Calu3 (cell line): ENCODE data around the gene RIN3. TPM values are rescaled to one million over a fixed set of nuclear protein-coding genes. Genes with fewer than 3 reads are reported as not detected.

Experiments used
- BruUV-seq: library from RNA; stranded (reverse); fragments of 400-500 nt; replicated peaks from 2 replicates; lab custom pipeline; 2021; lab: Mats Ljungman, UMichigan
- CTCF ChIA-PET: fragments of 300-600 bp; sonication (Branson Sonifier 250); formaldehyde crosslinking; loops from one replicate; lab custom pipeline; 2022; ENCODE audit warnings: antibody characterized with exemption; lab: Charles Lee
- DNase-seq: peaks from one replicate; pipeline ENCODE4 v3.0.0; 2022
- H3K27ac Mint-ChIP-seq: one replicate; pipeline ENCODE4 v1.8.0; 2022; ENCODE audit warnings: mixed read lengths; ENCODE audit not compliant: unreplicated experiment
- H3K27me3 Mint-ChIP-seq: one replicate; pipeline ENCODE4 v1.8.0; 2022; ENCODE audit warnings: mixed read lengths; ENCODE audit not compliant: unreplicated experiment
- H3K36me3 Mint-ChIP-seq: one replicate; pipeline ENCODE4 v1.8.0; 2022; ENCODE audit warnings: mild to moderate bottlenecking, moderate library complexity, mixed read lengths; ENCODE audit not compliant: insufficient read depth, unreplicated experiment
- H3K4me1 Mint-ChIP-seq: one replicate; pipeline ENCODE4 v1.8.0; 2022; ENCODE audit warnings: mild to moderate bottlenecking, low read depth, mixed read lengths; ENCODE audit not compliant: unreplicated experiment
- H3K4me3 Mint-ChIP-seq: one replicate; pipeline ENCODE4 v1.8.0; 2022; ENCODE audit warnings: mild to moderate bottlenecking, low read depth, moderate library complexity, mixed read lengths; ENCODE audit not compliant: unreplicated experiment
- H3K9me3 Mint-ChIP-seq: one replicate; pipeline ENCODE4 v1.8.0; 2022; ENCODE audit warnings: low read depth, mixed read lengths; ENCODE audit not compliant: unreplicated experiment
- intact Hi-C: fragments of 100-400 bp; cut with micrococcal nuclease; formaldehyde crosslinking; loops from one replicate; pipeline ENCODE4 v1.10.0; 2022; ENCODE audit not compliant: unreplicated experiment
- total RNA-seq: library from RNA; stranded (reverse); gene quantifications from 2 replicates; pipeline ENCODE4 v1.2.3, GENCODE V29; 2022
- TF ChIP-seq, protein P1 (sequence below): fragments of 200-600 bp; IDR thresholded peaks from one replicate; pipeline ENCODE4 v1.8.0; 2022; ENCODE audit warnings: antibody characterized with exemption; ENCODE audit not compliant: unreplicated experiment

RIN3 gene
- total RNA-seq, 1 experiment from 2014 or later, result 13.8 TPM

DNA sequence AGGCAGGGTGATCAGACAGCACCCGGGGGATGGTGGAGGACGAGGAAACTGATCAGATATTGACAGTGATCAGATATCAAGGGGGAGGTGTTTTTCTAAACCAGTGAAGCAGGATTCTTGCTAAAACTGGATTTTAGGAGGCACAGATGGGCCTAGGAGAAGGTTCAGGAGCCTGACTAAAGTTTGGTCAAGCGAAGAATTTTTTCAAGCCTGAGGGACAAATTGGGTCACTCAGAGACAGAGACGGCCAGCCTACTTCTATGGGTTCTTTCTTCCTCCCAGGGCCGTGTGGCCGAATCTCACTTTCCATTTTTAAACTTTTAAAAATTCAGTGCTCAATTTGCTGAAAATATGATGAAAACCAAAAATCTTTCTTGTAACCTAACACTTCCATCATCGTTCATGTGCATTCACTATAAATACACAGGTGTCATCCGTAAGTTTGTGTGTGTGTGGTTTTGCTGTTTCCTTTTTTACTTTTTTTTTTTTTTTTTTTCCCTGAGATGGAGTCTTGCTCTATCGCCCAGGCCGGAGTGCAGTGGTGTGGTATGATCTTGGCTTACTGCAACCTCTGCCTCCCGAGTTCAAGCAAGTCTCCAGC lies 68.5 kb downstream of the RIN3 start:
- BruUV-seq, result no TSS peak
- Mint-ChIP-seq H3K36me3 (no peaks in the 10 kb centered on the region), H3K4me3 (no peak overlapping the region), H3K27me3 (no peaks in the 10 kb centered on the region), H3K4me1 (peaks cover 15% of the 10 kb centered on the region), H3K9me3 (no peaks in the 10 kb centered on the region), H3K27ac (no peak overlapping the region)
- DNase-seq, result no peak
- CTCF ChIA-PET, result no interaction called here
- intact Hi-C loops, result no loop called here
- TF ChIP-seq, protein P1, sequence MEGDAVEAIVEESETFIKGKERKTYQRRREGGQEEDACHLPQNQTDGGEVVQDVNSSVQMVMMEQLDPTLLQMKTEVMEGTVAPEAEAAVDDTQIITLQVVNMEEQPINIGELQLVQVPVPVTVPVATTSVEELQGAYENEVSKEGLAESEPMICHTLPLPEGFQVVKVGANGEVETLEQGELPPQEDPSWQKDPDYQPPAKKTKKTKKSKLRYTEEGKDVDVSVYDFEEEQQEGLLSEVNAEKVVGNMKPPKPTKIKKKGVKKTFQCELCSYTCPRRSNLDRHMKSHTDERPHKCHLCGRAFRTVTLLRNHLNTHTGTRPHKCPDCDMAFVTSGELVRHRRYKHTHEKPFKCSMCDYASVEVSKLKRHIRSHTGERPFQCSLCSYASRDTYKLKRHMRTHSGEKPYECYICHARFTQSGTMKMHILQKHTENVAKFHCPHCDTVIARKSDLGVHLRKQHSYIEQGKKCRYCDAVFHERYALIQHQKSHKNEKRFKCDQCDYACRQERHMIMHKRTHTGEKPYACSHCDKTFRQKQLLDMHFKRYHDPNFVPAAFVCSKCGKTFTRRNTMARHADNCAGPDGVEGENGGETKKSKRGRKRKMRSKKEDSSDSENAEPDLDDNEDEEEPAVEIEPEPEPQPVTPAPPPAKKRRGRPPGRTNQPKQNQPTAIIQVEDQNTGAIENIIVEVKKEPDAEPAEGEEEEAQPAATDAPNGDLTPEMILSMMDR, result no peak

DNA sequence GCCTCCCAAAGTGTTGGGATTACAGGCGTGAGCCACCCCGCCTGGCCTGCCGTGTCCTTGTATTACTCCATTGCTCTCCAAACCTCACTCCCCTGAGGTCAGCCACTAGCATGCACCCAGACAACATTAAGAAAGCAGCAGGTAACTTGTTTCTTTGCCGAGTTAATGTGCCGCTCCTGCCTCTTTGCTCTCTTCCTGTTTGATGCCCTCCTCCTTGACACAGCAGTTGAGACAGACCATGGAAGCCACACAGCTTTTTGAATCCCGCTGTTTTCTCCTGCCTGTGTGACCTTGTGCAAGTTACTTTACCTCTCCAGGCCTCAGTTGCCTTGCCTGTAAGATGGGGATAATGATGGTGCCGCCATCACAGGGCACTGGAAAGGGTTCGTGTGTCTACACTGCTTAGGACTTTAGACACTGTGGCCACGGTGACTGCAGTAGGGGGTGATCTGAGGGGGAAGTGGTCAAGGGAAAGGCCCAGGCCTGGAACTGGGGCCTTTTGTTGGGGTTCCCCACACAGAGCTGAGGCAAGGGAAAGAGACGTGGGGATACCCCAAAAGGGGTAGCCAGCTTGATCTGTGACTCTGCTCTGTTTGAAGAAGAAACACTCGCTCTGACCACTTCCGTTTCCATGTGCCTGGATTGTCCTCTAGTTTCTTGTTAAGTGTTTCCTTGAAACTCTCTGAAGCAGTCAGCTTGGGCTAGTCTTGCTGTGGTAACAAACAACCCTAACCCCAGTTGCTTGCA lies 69.3 kb downstream of the RIN3 start:
- H3K27me3 Mint-ChIP-seq, result no peaks in the 10 kb centered on the region
- TF ChIP-seq, protein P1, result no peak
- no peaks in the 10 kb centered on the region for H3K36me3 Mint-ChIP-seq
- intact Hi-C loops, result no loop called here
- BruUV-seq, result no TSS peak
- DNase-seq, result no peak
- peaks cover 18% of the 10 kb centered on the region for H3K4me1 Mint-ChIP-seq
- H3K4me3 Mint-ChIP-seq, result no peak overlapping the region
- H3K9me3 Mint-ChIP-seq, result no peaks in the 10 kb centered on the region
- H3K27ac Mint-ChIP-seq, result no peak overlapping the region
- CTCF ChIA-PET, result no interaction called here

DNA sequence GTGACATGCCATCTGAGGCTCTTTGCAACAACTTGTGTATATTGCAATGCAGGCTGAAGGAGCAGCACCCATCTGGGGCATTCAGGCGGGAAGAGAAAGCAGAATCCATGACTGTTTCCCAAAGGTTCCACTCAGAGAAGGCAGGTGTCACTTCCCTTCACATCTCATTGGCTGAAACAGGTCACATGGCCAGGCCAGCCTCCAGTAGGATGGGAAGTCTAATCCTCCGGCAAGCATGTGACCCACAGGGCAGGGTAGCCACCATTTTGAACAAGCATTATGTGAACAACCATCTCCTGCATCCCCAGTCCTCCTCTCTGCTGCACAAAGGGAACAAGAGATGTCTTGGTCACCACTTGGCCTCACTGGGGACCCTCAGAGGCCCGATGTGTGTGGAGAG lies 70.6 kb downstream of the RIN3 start:
- Mint-ChIP-seq H3K4me3 (no peak overlapping the region), H3K9me3 (no peaks in the 10 kb centered on the region), H3K36me3 (no peaks in the 10 kb centered on the region), H3K4me1 (peaks cover 18% of the 10 kb centered on the region), H3K27me3 (no peaks in the 10 kb centered on the region), H3K27ac (no peak overlapping the region)
- intact Hi-C loops, result no loop called here
- CTCF ChIA-PET, result no interaction called here
- TF ChIP-seq, protein P1, result no peak
- no TSS peak for BruUV-seq
- no peak for DNase-seq

DNA sequence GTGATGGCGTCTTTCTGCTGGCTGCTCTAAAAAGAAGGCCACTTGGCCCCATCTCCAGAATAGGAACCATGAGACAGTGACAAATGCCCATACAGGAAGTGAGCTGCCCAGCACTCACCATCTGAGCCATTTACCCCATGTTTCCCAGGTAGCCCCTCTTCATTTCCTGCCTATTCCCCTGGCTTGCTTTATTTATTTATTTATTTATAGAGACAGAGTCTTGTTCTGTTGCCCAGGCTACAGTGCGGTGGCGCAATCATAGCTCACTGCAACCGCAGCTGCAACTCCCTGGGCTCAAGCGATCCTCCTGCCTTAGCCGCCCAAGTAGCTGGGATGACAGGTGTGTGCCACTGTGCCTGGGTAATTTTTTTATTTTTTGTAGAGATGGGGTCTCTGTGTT lies 71.2 kb downstream of the RIN3 start:
- intact Hi-C loops, result no loop called here
- CTCF ChIA-PET, result no interaction called here
- DNase-seq, result no peak
- BruUV-seq, result no TSS peak
- peaks cover 18% of the 10 kb centered on the region for H3K4me1 Mint-ChIP-seq
- TF ChIP-seq, protein P1, result no peak
- no peaks in the 10 kb centered on the region for H3K27me3 Mint-ChIP-seq
- H3K36me3 Mint-ChIP-seq, result no peaks in the 10 kb centered on the region
- no peak overlapping the region for H3K27ac Mint-ChIP-seq
- H3K9me3 Mint-ChIP-seq, result no peaks in the 10 kb centered on the region
- no peak overlapping the region for H3K4me3 Mint-ChIP-seq
